Measurements from ENCODE around the gene PSMB10. TPM values are rescaled to one million over a fixed set of nuclear protein-coding genes. Genes with fewer than 3 reads are reported as not detected.

PSMB10 gene
- total and polyA plus RNA-seq, 2 donors (not counting 1 experiment from before 2014, with no cell fraction given): 18.1 to 66.9 TPM

GRCh38 chr16:67892375-67892774 lies 44.3 kb downstream of the PSMB10 start:
- peaks cover 6% of the 10 kb centered on the region for H3K4me1 ChIP-seq (ENCODE audit: control insufficient read depth, extremely low read depth, insufficient read depth, low read length)
- H3K27ac ChIP-seq (ENCODE audit: insufficient read depth, low read length): peak overlapping the region; percentile 45
- no peak overlapping the region for H3K9ac ChIP-seq (ENCODE audit: insufficient read depth, low read length)
- no peaks in the 10 kb centered on the region for H3K9me3 ChIP-seq (ENCODE audit: control insufficient read depth, insufficient read depth, low read depth, low read length)
- no peaks in the 10 kb centered on the region for H3K36me3 ChIP-seq (ENCODE audit: control insufficient read depth, insufficient read depth, low read length)
- H3K4me2 ChIP-seq (ENCODE audit: extremely low read depth, insufficient read depth, low read length): peak overlapping the region; percentile 85
- DNase-seq (ENCODE audit: low read depth in 2 of 2): no peak
- no peak for TF ChIP-seq CTCF (conservative IDR thresholded peaks at IDR 0.05 in 1 of 2, IDR thresholded peaks at IDR 0.05 in 1 of 2; ENCODE audit: low read depth in 1 of 2, low read length in 2 of 2)
- TF ChIP-seq EZH2 (IDR thresholded peaks at IDR 0.05; ENCODE audit: low read length, missing control alignments): no peak
- H3K27me3 ChIP-seq (ENCODE audit: control insufficient read depth, insufficient read depth, low read length): no peaks in the 10 kb centered on the region
- peaks cover 25% of the 10 kb centered on the region for H3K79me2 ChIP-seq (ENCODE audit: control insufficient read depth, insufficient read depth, low read length)
- H3K4me3 ChIP-seq (replicated peaks in 1 of 4; ENCODE audit: control extremely low read depth in 1 of 4, insufficient read depth in 1 of 4, low read depth in 3 of 4, low read length in 4 of 4): peak overlapping the region; percentile 53 to 73 (median 58)
- peak overlapping the region; percentile 84 for H2AFZ ChIP-seq (ENCODE audit: low read length)
- no peaks in the 10 kb centered on the region for H4K20me1 ChIP-seq (ENCODE audit: control insufficient read depth, extremely low read depth, insufficient read depth, low read length)

GRCh38 chr16:67888331-67888730 lies 48.3 kb downstream of the PSMB10 start:
- Histone ChIP-seq H3K27ac (ENCODE audit: insufficient read depth, low read length) (no peak overlapping the region), H3K4me3 (replicated peaks in 1 of 4; ENCODE audit: control extremely low read depth in 1 of 4, insufficient read depth in 1 of 4, low read depth in 3 of 4, low read length in 4 of 4) (no peak overlapping the region), H3K79me2 (ENCODE audit: control insufficient read depth, insufficient read depth, low read length) (no peaks in the 10 kb centered on the region), H3K36me3 (ENCODE audit: control insufficient read depth, insufficient read depth, low read length) (peaks cover 5% of the 10 kb centered on the region), H3K4me1 (ENCODE audit: control insufficient read depth, extremely low read depth, insufficient read depth, low read length) (peaks cover 6% of the 10 kb centered on the region), H3K9me3 (ENCODE audit: control insufficient read depth, insufficient read depth, low read depth, low read length) (no peaks in the 10 kb centered on the region), H3K4me2 (ENCODE audit: extremely low read depth, insufficient read depth, low read length) (no peak overlapping the region), H4K20me1 (ENCODE audit: control insufficient read depth, extremely low read depth, insufficient read depth, low read length) (peaks cover 4% of the 10 kb centered on the region), H2AFZ (ENCODE audit: low read length) (no peak overlapping the region), H3K27me3 (ENCODE audit: control insufficient read depth, insufficient read depth, low read length) (no peaks in the 10 kb centered on the region), H3K9ac (ENCODE audit: insufficient read depth, low read length) (no peak overlapping the region)
- TF ChIP-seq CTCF (conservative IDR thresholded peaks at IDR 0.05 in 1 of 2, IDR thresholded peaks at IDR 0.05 in 1 of 2; ENCODE audit: low read depth in 1 of 2, low read length in 2 of 2) (no peak), EZH2 (IDR thresholded peaks at IDR 0.05; ENCODE audit: low read length, missing control alignments) (no peak)
- no peak for DNase-seq (ENCODE audit: low read depth in 2 of 2)

- H4K20me1 ChIP-seq (ENCODE audit: control insufficient read depth, extremely low read depth, insufficient read depth, low read length): peaks cover 4% of the 10 kb centered on the region
- TF ChIP-seq EZH2 (IDR thresholded peaks at IDR 0.05; ENCODE audit: low read length, missing control alignments): no peak
- no peak for TF ChIP-seq CTCF (conservative IDR thresholded peaks at IDR 0.05 in 1 of 2, IDR thresholded peaks at IDR 0.05 in 1 of 2; ENCODE audit: low read depth in 1 of 2, low read length in 2 of 2)
- H3K9me3 ChIP-seq (ENCODE audit: control insufficient read depth, insufficient read depth, low read depth, low read length): no peaks in the 10 kb centered on the region
- H3K27me3 ChIP-seq (ENCODE audit: control insufficient read depth, insufficient read depth, low read length): no peaks in the 10 kb centered on the region
- H3K9ac ChIP-seq (ENCODE audit: insufficient read depth, low read length): no peak overlapping the region
- peaks cover 19% of the 10 kb centered on the region for H3K36me3 ChIP-seq (ENCODE audit: control insufficient read depth, insufficient read depth, low read length)
- H3K27ac ChIP-seq (ENCODE audit: insufficient read depth, low read length): no peak overlapping the region
- H3K79me2 ChIP-seq (ENCODE audit: control insufficient read depth, insufficient read depth, low read length): no peaks in the 10 kb centered on the region
- no peak for DNase-seq (ENCODE audit: low read depth in 2 of 2)
- H3K4me2 ChIP-seq (ENCODE audit: extremely low read depth, insufficient read depth, low read length): no peak overlapping the region
- no peak overlapping the region for H2AFZ ChIP-seq (ENCODE audit: low read length)
- no peak overlapping the region for H3K4me3 ChIP-seq (replicated peaks in 1 of 4; ENCODE audit: control extremely low read depth in 1 of 4, insufficient read depth in 1 of 4, low read depth in 3 of 4, low read length in 4 of 4)
- H3K4me1 ChIP-seq (ENCODE audit: control insufficient read depth, extremely low read depth, insufficient read depth, low read length): peaks cover 6% of the 10 kb centered on the region
Observed at GRCh38 chr16:67886387-67886786, 50.3 kb downstream of the PSMB10 start.

Data from fibroblast of lung (primary cell).